ENCODE results near the gene NSL1. TPM values are rescaled to one million over a fixed set of nuclear protein-coding genes. Genes with fewer than 3 reads are reported as not detected.
"Not testable (repeated sequence)": the region's sequence is repeated elsewhere in the genome, so short reads cannot be mapped to it uniquely, and the experiment has no call there.

Gene NSL1
- total and polyA plus RNA-seq, 2 donors from 2014 or later = 19.5 to 34.5 TPM

DNA sequence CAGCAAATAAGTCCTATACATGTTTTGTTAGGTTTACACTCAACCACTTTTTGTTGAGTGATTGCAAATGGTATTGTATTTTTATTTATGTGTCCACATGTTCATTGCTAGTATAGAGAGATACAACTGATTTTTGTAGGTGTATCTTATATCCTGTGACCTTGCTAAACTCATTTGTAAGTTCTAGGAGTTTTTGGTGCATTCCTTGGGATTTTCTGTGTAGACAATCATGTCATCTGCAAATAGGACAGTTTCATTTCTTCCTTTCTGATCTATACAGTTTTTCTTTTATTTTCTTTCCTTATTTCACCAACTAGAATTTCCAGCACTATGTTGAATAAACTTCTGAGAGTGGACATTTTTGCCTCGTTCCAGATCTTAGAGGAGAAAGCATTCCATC is 75.4 kb downstream of the NSL1 start:
- H3K27ac ChIP-seq (ENCODE audit: low read depth in 2 of 2, low read length in 2 of 2) = no peak overlapping the region
- no peak overlapping the region for H3K9ac ChIP-seq (ENCODE audit: low read length in 3 of 3)
- FAIRE-seq (no peak), DNase-seq (no peak)
- no peaks in the 10 kb centered on the region for H3K4me1 ChIP-seq (ENCODE audit: control insufficient read depth in 2 of 3, insufficient read depth in 2 of 3, low read depth in 1 of 3, low read length in 3 of 3)
- H3K36me3 ChIP-seq (ENCODE audit: control insufficient read depth in 2 of 3, insufficient read depth in 3 of 3, low read length in 3 of 3) = no peaks in the 10 kb centered on the region
- TF ChIP-seq, protein P1, sequence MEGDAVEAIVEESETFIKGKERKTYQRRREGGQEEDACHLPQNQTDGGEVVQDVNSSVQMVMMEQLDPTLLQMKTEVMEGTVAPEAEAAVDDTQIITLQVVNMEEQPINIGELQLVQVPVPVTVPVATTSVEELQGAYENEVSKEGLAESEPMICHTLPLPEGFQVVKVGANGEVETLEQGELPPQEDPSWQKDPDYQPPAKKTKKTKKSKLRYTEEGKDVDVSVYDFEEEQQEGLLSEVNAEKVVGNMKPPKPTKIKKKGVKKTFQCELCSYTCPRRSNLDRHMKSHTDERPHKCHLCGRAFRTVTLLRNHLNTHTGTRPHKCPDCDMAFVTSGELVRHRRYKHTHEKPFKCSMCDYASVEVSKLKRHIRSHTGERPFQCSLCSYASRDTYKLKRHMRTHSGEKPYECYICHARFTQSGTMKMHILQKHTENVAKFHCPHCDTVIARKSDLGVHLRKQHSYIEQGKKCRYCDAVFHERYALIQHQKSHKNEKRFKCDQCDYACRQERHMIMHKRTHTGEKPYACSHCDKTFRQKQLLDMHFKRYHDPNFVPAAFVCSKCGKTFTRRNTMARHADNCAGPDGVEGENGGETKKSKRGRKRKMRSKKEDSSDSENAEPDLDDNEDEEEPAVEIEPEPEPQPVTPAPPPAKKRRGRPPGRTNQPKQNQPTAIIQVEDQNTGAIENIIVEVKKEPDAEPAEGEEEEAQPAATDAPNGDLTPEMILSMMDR (IDR thresholded peaks at IDR 0.05; ENCODE audit: borderline replicate concordance, extremely low read depth, insufficient read depth) = no peak
- peaks cover 0 to 3% (median 0%) of the 10 kb centered on the region in 3 donors for H3K9me3 ChIP-seq (ENCODE audit: control insufficient read depth in 2 of 3, insufficient read depth in 1 of 3, low read length in 3 of 3)
- H3K4me3 ChIP-seq (ENCODE audit: low read length in 3 of 3) = no peak overlapping the region
- H3K27me3 ChIP-seq (ENCODE audit: control insufficient read depth, insufficient read depth, low read length) = no peaks in the 10 kb centered on the region
- intact Hi-C loops (cut with DNase I) = no loop called here

DNA sequence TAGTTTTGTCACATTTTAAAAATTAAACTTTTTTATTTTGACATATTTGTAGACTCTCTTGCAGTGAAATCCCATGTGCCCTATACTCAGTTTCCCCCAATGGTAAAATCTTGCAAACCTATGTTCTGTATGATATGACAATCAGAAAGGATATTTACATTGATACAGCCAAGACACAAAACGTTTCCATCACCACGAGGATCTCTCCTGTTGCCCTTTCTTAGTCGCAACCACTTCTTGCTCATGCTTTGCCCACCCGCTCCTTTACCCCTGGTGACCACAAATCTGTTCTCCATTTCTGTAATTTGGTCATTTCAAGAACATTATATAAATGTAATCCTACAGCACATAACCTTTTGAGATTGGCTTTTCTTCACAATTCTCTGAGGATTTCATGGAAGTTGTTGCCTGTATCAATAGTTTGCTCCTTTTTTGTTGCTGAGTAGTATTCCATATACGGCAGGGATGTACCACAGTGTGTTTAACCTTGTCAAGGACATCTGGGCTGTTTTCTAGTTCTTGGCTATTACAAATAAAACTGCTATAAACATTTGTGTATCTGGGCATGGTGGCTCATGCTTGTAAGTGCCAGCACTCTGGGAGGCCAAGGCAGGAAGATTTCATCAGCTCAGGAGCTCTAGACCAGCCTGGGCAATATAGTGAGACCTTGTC is 78.0 kb downstream of the NSL1 start:
- H3K27ac ChIP-seq (ENCODE audit: low read depth in 2 of 2, low read length in 2 of 2) = no peak overlapping the region
- no peak overlapping the region for H3K4me3 ChIP-seq (ENCODE audit: low read length in 3 of 3)
- intact Hi-C loops (cut with DNase I) = no loop called here
- no peak overlapping the region for H3K9ac ChIP-seq (ENCODE audit: low read length in 3 of 3)
- TF ChIP-seq, protein P1 (IDR thresholded peaks at IDR 0.05; ENCODE audit: borderline replicate concordance, extremely low read depth, insufficient read depth) = no peak
- no peaks in the 10 kb centered on the region for H3K27me3 ChIP-seq (ENCODE audit: control insufficient read depth, insufficient read depth, low read length)
- H3K36me3 ChIP-seq (ENCODE audit: control insufficient read depth in 2 of 3, insufficient read depth in 3 of 3, low read length in 3 of 3) = no peaks in the 10 kb centered on the region
- FAIRE-seq (no peak), DNase-seq (no peak)
- H3K4me1 ChIP-seq (ENCODE audit: control insufficient read depth in 2 of 3, insufficient read depth in 2 of 3, low read depth in 1 of 3, low read length in 3 of 3) = no peaks in the 10 kb centered on the region
- no peaks in the 10 kb centered on the region for H3K9me3 ChIP-seq (ENCODE audit: control insufficient read depth in 2 of 3, insufficient read depth in 1 of 3, low read length in 3 of 3)

- no peak for FAIRE-seq
- TF ChIP-seq, protein P1 (IDR thresholded peaks at IDR 0.05; ENCODE audit: borderline replicate concordance, extremely low read depth, insufficient read depth) = no peak
These were observed 78.9 kb downstream of the NSL1 start for GRCh38 chr1:212712451-212713303.

DNA sequence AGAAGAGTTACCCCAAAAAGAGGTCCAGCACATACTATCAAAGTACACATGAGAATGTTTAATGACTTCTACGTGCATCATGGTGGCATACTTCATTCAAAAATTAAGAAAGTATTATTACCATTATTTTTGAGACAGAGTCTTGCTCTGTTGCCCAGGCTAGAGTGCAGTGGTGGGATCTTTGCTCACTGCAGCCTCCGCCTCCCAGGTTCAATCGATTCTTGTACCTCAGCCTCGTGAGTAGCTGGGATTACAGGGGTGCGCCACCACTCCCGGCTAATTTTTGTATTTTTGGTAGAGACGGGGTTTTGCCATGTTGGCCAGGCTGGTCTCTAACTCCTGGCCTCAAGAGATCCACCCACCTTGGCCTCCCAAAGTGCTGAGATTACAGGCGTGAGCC is 79.6 kb downstream of the NSL1 start:
- H3K4me1 ChIP-seq (ENCODE audit: control insufficient read depth in 2 of 3, insufficient read depth in 2 of 3, low read depth in 1 of 3, low read length in 3 of 3); H3K27ac ChIP-seq (ENCODE audit: low read depth in 2 of 2, low read length in 2 of 2); H3K4me3 ChIP-seq (ENCODE audit: low read length in 3 of 3); H3K27me3 ChIP-seq (ENCODE audit: control insufficient read depth, insufficient read depth, low read length); FAIRE-seq; H3K9ac ChIP-seq (ENCODE audit: low read length in 3 of 3); DNase-seq; H3K9me3 ChIP-seq (ENCODE audit: control insufficient read depth in 2 of 3, insufficient read depth in 1 of 3, low read length in 3 of 3); H3K36me3 ChIP-seq (ENCODE audit: control insufficient read depth in 2 of 3, insufficient read depth in 3 of 3, low read length in 3 of 3); intact Hi-C loops (cut with DNase I): not testable (repeated sequence)

More at GRCh38 chr1:212712451-212713303, 78.9 kb downstream of the NSL1 start:
- no peak for DNase-seq
- no peaks in the 10 kb centered on the region for H3K9me3 ChIP-seq (ENCODE audit: control insufficient read depth in 2 of 3, insufficient read depth in 1 of 3, low read length in 3 of 3)
- H3K27ac ChIP-seq (ENCODE audit: low read depth in 2 of 2, low read length in 2 of 2) = no peak overlapping the region
- H3K27me3 ChIP-seq (ENCODE audit: control insufficient read depth, insufficient read depth, low read length) = no peaks in the 10 kb centered on the region
- H3K36me3 ChIP-seq (ENCODE audit: control insufficient read depth in 2 of 3, insufficient read depth in 3 of 3, low read length in 3 of 3) = no peaks in the 10 kb centered on the region
- H3K4me3 ChIP-seq (ENCODE audit: low read length in 3 of 3) = no peak overlapping the region
- no peaks in the 10 kb centered on the region for H3K4me1 ChIP-seq (ENCODE audit: control insufficient read depth in 2 of 3, insufficient read depth in 2 of 3, low read depth in 1 of 3, low read length in 3 of 3)
- intact Hi-C loops (cut with DNase I) = no loop called here
- no peak overlapping the region for H3K9ac ChIP-seq (ENCODE audit: low read length in 3 of 3)
